Measurements from ENCODE around the gene ABTB1. TPM values are rescaled to one million over a fixed set of nuclear protein-coding genes. Genes with fewer than 3 reads are reported as not detected.

The ABTB1 gene
- total RNA-seq, 2 donors from 2014 or later: 10.7 to 14.4 TPM

- WGBS, 2 experiments (ENCODE audit: insufficient coverage in 1 of 2, insufficient read length in 1 of 2): 96 to 98% methylated on average over 8 of the region's 8 CpGs
- Histone ChIP-seq H3K4me1 (ENCODE audit: control insufficient read depth, insufficient read depth, low read length) (peaks cover 7% of the 10 kb centered on the region), H3K36me3 (ENCODE audit: control insufficient read depth, insufficient read depth, low read length) (no peaks in the 10 kb centered on the region), H3K4me3 (ENCODE audit: low read length) (no peak overlapping the region), H3K9ac (ENCODE audit: extremely low read depth, low read length, poor library complexity, severe bottlenecking) (no peak overlapping the region), H3K9me3 (ENCODE audit: control insufficient read depth, low read length) (no peaks in the 10 kb centered on the region), H3K27ac (ENCODE audit: low read depth, low read length) (no peak overlapping the region), H3K27me3 (ENCODE audit: control insufficient read depth, insufficient read depth, low read length, poor library complexity, severe bottlenecking) (no peaks in the 10 kb centered on the region)
- Mint-ChIP-seq H3K9me3 (no peaks in the 10 kb centered on the region), H3K27ac (no peak overlapping the region), H3K4me3 (no peak overlapping the region), H3K4me1 (peaks cover 5% of the 10 kb centered on the region), H3K36me3 (ENCODE audit: low read depth) (no peaks in the 10 kb centered on the region), H3K27me3 (ENCODE audit: insufficient read depth) (no peaks in the 10 kb centered on the region)
- TF ChIP-seq, protein P1, sequence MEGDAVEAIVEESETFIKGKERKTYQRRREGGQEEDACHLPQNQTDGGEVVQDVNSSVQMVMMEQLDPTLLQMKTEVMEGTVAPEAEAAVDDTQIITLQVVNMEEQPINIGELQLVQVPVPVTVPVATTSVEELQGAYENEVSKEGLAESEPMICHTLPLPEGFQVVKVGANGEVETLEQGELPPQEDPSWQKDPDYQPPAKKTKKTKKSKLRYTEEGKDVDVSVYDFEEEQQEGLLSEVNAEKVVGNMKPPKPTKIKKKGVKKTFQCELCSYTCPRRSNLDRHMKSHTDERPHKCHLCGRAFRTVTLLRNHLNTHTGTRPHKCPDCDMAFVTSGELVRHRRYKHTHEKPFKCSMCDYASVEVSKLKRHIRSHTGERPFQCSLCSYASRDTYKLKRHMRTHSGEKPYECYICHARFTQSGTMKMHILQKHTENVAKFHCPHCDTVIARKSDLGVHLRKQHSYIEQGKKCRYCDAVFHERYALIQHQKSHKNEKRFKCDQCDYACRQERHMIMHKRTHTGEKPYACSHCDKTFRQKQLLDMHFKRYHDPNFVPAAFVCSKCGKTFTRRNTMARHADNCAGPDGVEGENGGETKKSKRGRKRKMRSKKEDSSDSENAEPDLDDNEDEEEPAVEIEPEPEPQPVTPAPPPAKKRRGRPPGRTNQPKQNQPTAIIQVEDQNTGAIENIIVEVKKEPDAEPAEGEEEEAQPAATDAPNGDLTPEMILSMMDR (conservative IDR thresholded peaks at IDR 0.05): no peak
- no peak for DNase-seq
Observed at GRCh38 chr3:127691489-127691888, 18.7 kb downstream of the ABTB1 start.

GRCh38 chr3:127691974-127692373, 19.2 kb downstream of the ABTB1 start:
- H3K9ac ChIP-seq (ENCODE audit: extremely low read depth, low read length, poor library complexity, severe bottlenecking): no peak overlapping the region
- no peak overlapping the region for H3K27ac Mint-ChIP-seq
- H3K36me3 Mint-ChIP-seq (ENCODE audit: low read depth): no peaks in the 10 kb centered on the region
- no peaks in the 10 kb centered on the region for H3K9me3 ChIP-seq (ENCODE audit: control insufficient read depth, low read length)
- H3K4me3 ChIP-seq (ENCODE audit: low read length): no peak overlapping the region
- H3K4me3 Mint-ChIP-seq: no peak overlapping the region
- H3K27ac ChIP-seq (ENCODE audit: low read depth, low read length): no peak overlapping the region
- no peak for DNase-seq
- 91 to 93% methylated on average over 6 of the region's 6 CpGs for WGBS, 2 experiments (ENCODE audit: insufficient coverage in 1 of 2, insufficient read length in 1 of 2)
- no peaks in the 10 kb centered on the region for H3K9me3 Mint-ChIP-seq
- H3K27me3 Mint-ChIP-seq (ENCODE audit: insufficient read depth): no peaks in the 10 kb centered on the region
- no peaks in the 10 kb centered on the region for H3K27me3 ChIP-seq (ENCODE audit: control insufficient read depth, insufficient read depth, low read length, poor library complexity, severe bottlenecking)
- peaks cover 7% of the 10 kb centered on the region for H3K4me1 ChIP-seq (ENCODE audit: control insufficient read depth, insufficient read depth, low read length)
- TF ChIP-seq, protein P1 (conservative IDR thresholded peaks at IDR 0.05): no peak
- no peaks in the 10 kb centered on the region for H3K36me3 ChIP-seq (ENCODE audit: control insufficient read depth, insufficient read depth, low read length)
- peaks cover 5% of the 10 kb centered on the region for H3K4me1 Mint-ChIP-seq

DNA sequence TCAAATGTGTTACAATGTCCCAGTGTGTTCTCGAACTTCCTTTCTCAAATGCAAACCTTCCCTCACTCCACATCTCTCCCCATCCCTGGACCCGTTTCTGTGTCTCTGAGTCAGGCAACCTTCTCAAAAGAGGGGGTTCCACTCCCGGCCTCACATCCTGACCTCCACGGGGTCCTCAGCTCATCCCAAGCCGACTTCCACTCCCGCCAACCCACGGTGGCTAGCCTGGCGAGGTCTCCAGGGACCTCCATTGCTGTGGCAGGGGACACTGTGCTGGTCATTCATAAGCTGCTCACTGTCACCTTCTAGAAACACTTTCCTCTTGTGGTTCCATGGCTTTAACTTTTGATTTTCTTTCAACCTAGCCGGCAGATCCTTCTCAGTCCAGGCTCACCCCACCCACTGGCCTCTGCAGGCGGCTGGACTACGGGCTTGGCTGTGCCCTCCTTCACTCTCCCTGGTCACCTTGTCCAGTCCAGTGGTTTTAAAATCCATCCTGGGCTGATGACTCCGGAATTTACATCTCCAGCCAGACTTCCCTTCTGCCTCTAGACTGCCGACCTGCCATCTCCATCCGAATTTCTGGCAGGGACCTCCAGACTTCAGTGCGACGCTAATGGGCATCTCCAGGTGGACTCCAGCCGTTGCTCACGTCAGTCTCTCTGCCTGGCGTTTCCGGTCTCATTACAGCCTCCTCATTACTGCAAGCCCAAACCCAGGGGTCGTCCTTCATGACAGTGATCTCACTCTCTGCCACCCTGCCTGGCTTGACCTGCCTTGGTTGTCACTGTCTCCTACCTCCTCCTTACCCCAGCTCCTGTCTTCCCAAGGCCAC, 20.0 kb downstream of the ABTB1 start:
- Mint-ChIP-seq H3K9me3 (no peaks in the 10 kb centered on the region), H3K27ac (no peak overlapping the region), H3K36me3 (ENCODE audit: low read depth) (no peaks in the 10 kb centered on the region), H3K27me3 (ENCODE audit: insufficient read depth) (no peaks in the 10 kb centered on the region), H3K4me3 (no peak overlapping the region), H3K4me1 (peaks cover 5% of the 10 kb centered on the region)
- Histone ChIP-seq H3K27me3 (ENCODE audit: control insufficient read depth, insufficient read depth, low read length, poor library complexity, severe bottlenecking) (no peaks in the 10 kb centered on the region), H3K4me1 (ENCODE audit: control insufficient read depth, insufficient read depth, low read length) (peaks cover 7% of the 10 kb centered on the region), H3K9ac (ENCODE audit: extremely low read depth, low read length, poor library complexity, severe bottlenecking) (no peak overlapping the region), H3K27ac (ENCODE audit: low read depth, low read length) (no peak overlapping the region), H3K36me3 (ENCODE audit: control insufficient read depth, insufficient read depth, low read length) (no peaks in the 10 kb centered on the region), H3K4me3 (ENCODE audit: low read length) (no peak overlapping the region), H3K9me3 (ENCODE audit: control insufficient read depth, low read length) (no peaks in the 10 kb centered on the region)
- no peak for DNase-seq
- WGBS, 2 experiments (ENCODE audit: insufficient coverage in 1 of 2, insufficient read length in 1 of 2): 86 to 89% methylated on average over 19 to 21 of the region's 21 CpGs
- TF ChIP-seq, protein P1 (conservative IDR thresholded peaks at IDR 0.05): no peak

All from endodermal cell (in vitro differentiated cells).